Measurements from ENCODE around the gene FXYD4.

The FXYD4 gene

GRCh38 chr10:43347997-43348396 lies 23.4 kb upstream of the FXYD4 start:
- DNase-seq, result no peak

- DNase-seq, result peak; percentile 66
Measured at GRCh38 chr10:43348511-43349312, 22.7 kb upstream of the FXYD4 start.

- no peak for DNase-seq
Measured at GRCh38 chr10:43350156-43350555, 21.3 kb upstream of the FXYD4 start.

GRCh38 chr10:43350686-43351085 lies 20.8 kb upstream of the FXYD4 start:
- no peak for DNase-seq

DNA sequence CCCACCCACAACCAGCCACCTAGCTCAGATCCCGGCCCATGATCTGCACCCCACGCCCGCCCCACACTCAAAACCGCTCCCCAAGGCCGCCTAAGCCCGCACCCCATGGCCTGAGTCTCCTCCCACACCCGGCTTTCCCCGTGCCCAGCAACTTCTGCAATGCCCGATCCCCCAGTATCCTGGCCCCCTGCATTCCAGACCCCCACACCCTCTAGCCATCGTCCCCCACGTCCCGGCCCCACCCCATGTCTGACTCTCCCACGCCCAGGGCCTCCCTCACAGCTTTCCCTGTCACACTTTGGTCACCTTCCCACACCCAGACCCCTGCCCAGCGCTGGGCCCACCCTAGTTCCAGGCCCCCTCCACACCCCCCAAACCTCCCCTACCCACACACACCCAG lies 20.1 kb upstream of the FXYD4 start:
- DNase-seq, result no peak

- DNase-seq, result no peak
Measured at GRCh38 chr10:43352951-43353350, 18.5 kb upstream of the FXYD4 start.

- no peak for DNase-seq
Measured at GRCh38 chr10:43353495-43354329, 17.7 kb upstream of the FXYD4 start.

DNA sequence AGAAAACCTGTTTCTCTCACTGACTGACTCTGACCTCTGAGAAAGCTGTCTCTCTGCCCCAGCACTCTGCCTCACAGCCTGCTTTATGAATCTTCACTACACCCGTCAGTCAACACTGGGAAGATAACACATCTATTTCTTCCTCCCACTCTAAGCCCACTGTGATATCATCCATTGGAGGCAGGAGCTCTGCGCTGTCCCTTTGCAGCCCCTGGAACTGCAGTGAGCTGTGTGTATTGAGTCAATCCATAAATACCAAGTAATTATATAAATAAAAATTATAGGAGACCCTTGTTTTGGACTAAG lies 17.2 kb upstream of the FXYD4 start:
- no peak for DNase-seq

DNA sequence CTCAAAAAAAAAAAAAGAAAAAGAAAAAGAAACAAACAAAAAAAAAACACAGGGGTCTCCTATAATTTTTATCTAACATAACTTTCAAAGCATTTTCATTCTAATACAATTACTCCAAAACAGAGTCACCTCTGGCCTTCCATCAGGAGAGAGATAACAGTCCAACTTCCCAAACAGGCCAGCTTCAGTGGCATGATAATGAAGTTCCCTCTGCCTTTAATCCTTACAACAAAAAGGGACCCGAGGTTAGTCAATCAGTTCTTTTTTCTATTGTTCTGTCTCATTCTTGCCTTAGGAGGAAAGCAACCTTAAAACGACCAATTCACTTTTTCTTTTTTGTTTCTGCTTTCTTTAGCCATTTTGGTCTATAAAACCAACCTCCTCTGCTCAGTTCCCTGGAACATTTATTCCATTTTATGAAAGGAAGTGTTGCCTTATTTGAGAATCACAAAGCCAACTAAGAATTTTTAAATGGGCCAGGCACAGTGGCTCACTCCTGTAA lies 16.5 kb upstream of the FXYD4 start:
- no peak for DNase-seq

DNA sequence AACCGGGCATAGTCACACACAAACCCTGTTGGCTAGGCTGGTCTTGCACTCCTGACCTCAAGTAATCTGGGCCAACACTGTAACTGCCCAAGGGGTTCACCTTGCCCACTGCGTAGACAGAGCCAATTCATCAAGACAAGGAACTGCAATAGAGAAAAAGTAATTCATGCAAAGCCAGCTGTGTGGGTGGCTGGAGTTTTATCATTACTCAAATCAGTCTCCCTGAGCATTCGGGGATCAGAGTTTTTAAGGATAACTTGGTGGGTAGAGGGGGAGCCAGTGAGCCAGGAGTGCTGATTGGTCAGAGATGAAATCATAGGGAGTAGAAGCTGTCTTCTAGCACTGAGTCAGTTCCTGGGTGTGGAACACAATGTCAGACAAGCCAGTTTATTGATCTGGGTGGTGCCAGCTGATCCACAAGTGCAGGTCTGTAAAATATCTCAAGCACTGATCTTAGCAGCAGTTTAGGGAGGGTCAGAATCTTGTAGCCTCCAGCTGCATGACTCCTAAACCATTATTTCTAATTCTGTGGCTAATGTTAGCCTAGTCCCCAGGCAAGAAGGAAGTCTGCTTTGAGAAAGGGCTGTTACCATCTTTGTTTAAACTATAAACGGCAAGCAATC lies 15.6 kb upstream of the FXYD4 start:
- DNase-seq, result no peak

DNA sequence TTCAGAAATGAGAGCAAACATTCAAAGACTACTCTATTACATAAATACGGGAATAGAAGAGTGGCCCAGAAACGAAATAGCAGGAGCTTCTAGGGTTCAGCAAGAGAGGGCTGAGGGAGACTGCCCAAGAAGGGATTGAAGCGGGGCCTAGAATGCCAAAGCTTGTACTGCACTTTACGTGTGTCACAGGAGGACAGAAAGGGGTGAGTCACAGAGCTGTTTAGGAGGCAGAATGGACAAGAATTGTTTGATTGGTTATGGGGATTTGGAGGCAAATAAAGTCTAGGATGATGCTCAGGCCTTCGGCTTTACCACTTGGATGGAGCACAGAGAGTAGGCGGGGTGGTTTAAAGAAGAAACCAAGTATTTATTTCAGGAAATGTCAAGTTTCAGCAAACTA lies 11.3 kb upstream of the FXYD4 start:
- no peak for DNase-seq

- DNase-seq, result no peak
Measured at GRCh38 chr10:43361547-43362190, 9.8 kb upstream of the FXYD4 start.

DNA sequence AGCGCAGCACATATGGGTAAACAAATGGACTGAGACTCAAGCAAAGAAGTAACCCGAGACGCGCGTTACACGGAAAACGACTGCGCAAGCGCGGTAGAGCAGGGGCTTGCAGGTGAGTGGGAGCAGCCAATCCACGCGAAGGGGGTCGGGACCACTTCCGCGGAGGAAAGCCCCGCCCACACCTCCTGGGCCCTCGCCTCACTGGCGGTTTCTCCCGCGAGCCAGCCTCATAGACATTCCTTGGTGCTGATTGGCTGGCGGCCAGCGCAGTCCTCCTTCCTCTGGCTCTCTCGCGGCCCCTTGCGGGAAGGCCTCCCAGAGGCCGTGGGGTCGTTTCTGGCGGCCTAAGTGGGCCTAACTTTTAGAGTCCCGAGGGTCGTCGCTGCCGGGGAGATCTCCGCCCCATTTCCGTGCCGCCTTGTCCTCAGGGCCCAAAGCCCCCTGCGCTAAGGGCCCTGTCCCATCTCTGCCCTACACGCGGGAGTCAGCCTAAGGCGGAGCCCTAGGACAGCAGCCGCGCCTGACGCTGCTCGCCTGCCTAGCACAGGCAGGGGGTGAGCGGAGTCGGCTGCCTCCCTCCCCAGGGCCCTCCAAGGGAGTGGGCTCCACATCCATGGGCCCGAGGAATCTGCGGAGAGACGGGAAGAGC lies 9.1 kb upstream of the FXYD4 start:
- peak; percentile 94 for DNase-seq

DNA sequence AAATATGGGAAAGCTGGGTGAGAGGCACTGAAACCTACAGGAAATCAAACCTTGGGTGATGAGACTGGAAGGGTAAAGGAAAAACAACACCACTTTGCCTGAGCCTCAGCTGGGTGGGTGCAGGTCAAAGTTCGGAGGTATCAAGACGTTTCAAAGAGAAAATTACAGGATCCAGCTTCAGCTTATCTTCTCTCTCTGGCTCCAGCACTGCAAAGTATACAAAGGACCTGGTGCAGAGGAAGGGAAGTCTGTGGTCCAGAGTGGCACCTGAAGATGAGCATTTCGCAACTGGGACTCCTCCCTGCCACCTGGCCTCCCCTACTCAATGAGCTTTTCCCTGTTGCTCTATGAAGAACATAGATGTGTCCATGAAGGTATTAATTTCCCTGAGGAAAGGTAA lies 6.4 kb upstream of the FXYD4 start:
- DNase-seq, result no peak

DNA sequence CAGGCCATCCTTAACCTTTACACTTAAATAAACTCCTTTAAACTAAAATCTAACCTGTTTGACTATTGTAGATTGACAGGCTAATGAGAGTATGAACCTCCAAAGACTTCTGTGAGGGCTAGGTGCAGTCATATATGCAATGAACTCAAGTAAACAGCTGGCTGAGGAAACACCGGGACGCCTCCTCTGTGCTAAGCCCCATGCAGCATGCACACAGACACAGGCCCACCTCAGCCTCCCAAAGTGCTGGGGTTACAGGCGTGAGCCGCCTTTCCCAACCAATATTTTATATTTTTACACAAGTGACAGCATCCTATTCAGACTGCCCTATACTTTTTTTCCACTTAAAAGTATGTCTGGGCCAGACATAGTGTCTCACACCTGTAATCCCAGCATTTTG lies 1.5 kb upstream of the FXYD4 start:
- DNase-seq, result no peak

- no peak for DNase-seq
Measured at GRCh38 chr10:43370671-43371215, 693 bp upstream of the FXYD4 start.

DNA sequence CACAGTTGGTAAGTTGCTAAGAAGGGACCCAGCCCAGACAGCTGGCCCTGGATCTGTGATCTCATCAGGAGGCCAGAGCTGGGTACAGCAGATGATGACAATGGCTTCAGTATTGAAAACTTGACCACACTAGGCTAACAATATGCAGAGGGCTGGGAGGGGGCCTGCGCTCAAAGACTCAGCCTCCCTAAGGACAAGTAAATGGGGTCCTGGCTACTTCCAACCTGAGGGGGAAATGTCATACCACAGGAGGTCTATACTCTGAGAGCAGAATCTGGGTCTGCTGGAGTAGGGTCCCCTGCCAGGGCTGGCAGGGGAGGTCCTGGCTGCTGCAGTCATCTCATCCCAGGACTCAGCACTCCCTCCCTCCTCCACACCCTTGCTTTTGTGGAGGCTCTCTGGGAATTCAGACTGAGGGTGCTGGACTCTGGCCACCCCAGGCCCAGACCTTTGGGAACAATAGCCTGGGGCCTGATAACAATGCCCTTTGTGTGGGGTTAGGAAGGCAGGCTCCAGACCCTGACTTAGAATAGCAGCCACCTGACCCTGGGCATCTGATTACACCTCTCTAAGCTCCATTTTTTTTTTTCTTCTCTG lies 1.4 kb downstream of the FXYD4 start:
- DNase-seq, result no peak

DNA sequence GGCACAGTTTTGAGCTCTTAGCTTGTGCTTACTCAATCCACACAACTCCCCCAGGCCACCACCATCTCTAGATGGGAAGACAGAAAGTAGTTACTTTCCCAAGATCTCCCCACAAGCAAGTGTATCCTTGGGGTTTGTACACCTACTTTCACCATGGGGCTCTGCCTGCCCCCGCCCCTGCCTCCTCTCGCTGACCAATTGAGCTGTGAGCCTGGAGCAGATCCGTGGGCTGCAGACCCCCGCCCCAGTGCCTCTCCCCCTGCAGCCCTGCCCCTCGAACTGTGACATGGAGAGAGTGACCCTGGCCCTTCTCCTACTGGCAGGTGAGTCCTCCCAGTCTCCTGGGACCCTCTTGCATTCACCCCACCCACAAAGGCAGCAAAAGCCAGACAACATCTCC lies 2.0 kb downstream of the FXYD4 start:
- DNase-seq, result no peak

- no peak for DNase-seq
Measured at GRCh38 chr10:43374194-43374593, 2.8 kb downstream of the FXYD4 start.

- DNase-seq, result no peak
Measured at GRCh38 chr10:43375401-43376020, 4.1 kb downstream of the FXYD4 start.

DNA sequence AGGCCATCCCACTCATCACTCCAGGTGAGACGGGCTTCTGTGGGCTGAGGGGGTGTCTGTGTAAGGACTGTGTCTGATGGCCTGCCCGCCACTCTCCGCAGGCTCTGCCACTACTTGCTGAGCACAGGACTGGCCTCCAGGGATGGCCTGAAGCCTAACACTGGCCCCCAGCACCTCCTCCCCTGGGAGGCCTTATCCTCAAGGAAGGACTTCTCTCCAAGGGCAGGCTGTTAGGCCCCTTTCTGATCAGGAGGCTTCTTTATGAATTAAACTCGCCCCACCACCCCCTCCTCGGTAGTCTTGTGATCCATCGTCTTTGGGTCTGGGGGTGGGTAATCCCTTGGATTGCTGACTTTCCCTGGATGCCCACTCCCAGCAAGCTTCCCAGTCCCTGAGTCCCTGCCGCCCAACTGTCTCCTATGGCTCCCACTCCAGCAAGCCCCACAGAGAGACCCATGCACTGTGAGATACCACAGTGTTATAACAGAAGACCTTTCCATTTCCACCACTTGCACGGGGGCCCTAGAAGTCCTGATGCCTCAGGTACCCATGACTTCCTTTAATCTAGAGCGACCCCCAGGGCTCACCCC lies 4.7 kb downstream of the FXYD4 start:
- DNase-seq, result no peak

Data from NCI-H1092 treated with DMSO at 0.1 percent for 48 hours (cell line).